Esophagus mucosa (tissue), 1 donor: Measurements from ENCODE around the gene FAM117B. TPM values are rescaled to one million over a fixed set of nuclear protein-coding genes. Genes with fewer than 3 reads are reported as not detected.
A peak's percentile ranks its signal among the peaks of the same experiment; 100 is the strongest.
"Not testable (repeated sequence)": the region's sequence is repeated elsewhere in the genome, so short reads cannot be mapped to it uniquely, and the experiment has no call there.

Experiments
- ATAC-seq: fragments of 200-7000 bp; cut with Tn5 transposase; one replicate; pipeline ENCODE4 v1.9.1; 2020
- total RNA-seq: library from RNA; stranded (reverse); gene quantifications from one replicate; pipeline ENCODE4 v1.2.4, GENCODE V29; 2023
- donor health status: DM: yes; HTN: yes; CAD: no.

The FAM117B gene
- total RNA-seq, 1 donor from 2014 or later: 10.0 TPM

- no peak for ATAC-seq
These were observed 69.5 kb downstream of the FAM117B start for GRCh38 chr2:202704248-202704647.

GRCh38 chr2:202705446-202706020, 70.8 kb downstream of the FAM117B start:
- no peak for ATAC-seq

- not testable (repeated sequence) for ATAC-seq
These were observed 80.5 kb downstream of the FAM117B start for GRCh38 chr2:202714971-202715935.

- ATAC-seq: no peak
These were observed 81.4 kb downstream of the FAM117B start for GRCh38 chr2:202716114-202716718.

GRCh38 chr2:202716953-202717597, 82.3 kb downstream of the FAM117B start:
- ATAC-seq: peak; percentile 93

GRCh38 chr2:202717598-202718310, 83.0 kb downstream of the FAM117B start:
- ATAC-seq: peak; percentile 58

GRCh38 chr2:202718614-202719013, 83.8 kb downstream of the FAM117B start:
- no peak for ATAC-seq

- ATAC-seq: no peak
These were observed 85.5 kb downstream of the FAM117B start for GRCh38 chr2:202720226-202720625.

- ATAC-seq: no peak
These were observed 86.9 kb downstream of the FAM117B start for GRCh38 chr2:202721621-202722020.

GRCh38 chr2:202723746-202724145, 89.0 kb downstream of the FAM117B start:
- ATAC-seq: no peak

- ATAC-seq: no peak
These were observed 91.3 kb downstream of the FAM117B start for GRCh38 chr2:202726070-202726469.

- ATAC-seq: no peak
These were observed 102.1 kb downstream of the FAM117B start for GRCh38 chr2:202736826-202737225.

- no peak for ATAC-seq
These were observed 108.8 kb downstream of the FAM117B start for GRCh38 chr2:202743613-202744012.

- ATAC-seq: no peak
These were observed 114.7 kb downstream of the FAM117B start for GRCh38 chr2:202749477-202749876.

GRCh38 chr2:202750763-202751427, 116.1 kb downstream of the FAM117B start:
- ATAC-seq: no peak

GRCh38 chr2:202752071-202752470, 117.3 kb downstream of the FAM117B start:
- ATAC-seq: no peak

- ATAC-seq: no peak
These were observed 120.2 kb downstream of the FAM117B start for GRCh38 chr2:202754936-202755335.

- ATAC-seq: peak; percentile 76
These were observed 121.8 kb downstream of the FAM117B start for GRCh38 chr2:202756598-202756997.

GRCh38 chr2:202757339-202757738, 122.6 kb downstream of the FAM117B start:
- peak; percentile 76 for ATAC-seq

GRCh38 chr2:202758128-202758527, 123.4 kb downstream of the FAM117B start:
- ATAC-seq: no peak

- ATAC-seq: no peak
These were observed 123.8 kb downstream of the FAM117B start for GRCh38 chr2:202758604-202759003.

GRCh38 chr2:202760848-202761247, 126.1 kb downstream of the FAM117B start:
- ATAC-seq: no peak
